Measurements from ENCODE around the gene ACAN.

GRCh38 chr15:88859550-88859949, 56.3 kb downstream of the ACAN start:
- TF ChIP-seq CTCF (IDR thresholded peaks at IDR 0.05) (no peak), POLR2A (IDR thresholded peaks at IDR 0.05) (no peak)

Data from uterus (tissue), 2 donors.